GM12892 (cell line): ENCODE data around the gene SDK2.

Source experiments
- POLR2A ChIP-seq: IDR thresholded peaks from 2 replicates; pipeline ENCODE4 v1.6.1; 2011; ENCODE audit warnings: low read depth, low read length, control low read depth
- POLR2AphosphoS5 ChIP-seq: IDR thresholded peaks from 2 replicates; pipeline ENCODE4 v1.6.1; 2011; ENCODE audit warnings: low read depth, low read length, control low read depth
- TAF1 ChIP-seq: IDR thresholded peaks from 2 replicates; pipeline ENCODE4 v1.6.1; 2011; ENCODE audit warnings: low read depth, mild to moderate bottlenecking, control low read depth, low read length, borderline replicate concordance

GRCh38 chr17:73617501-73617900 lies 26.7 kb downstream of the SDK2 start:
- no peak for TF ChIP-seq POLR2AphosphoS5
- no peak for TF ChIP-seq POLR2A
- TF ChIP-seq TAF1 = no peak
